ENCODE measurements around the gene DPEP3. TPM values are rescaled to one million over a fixed set of nuclear protein-coding genes. Genes with fewer than 3 reads are reported as not detected.
A peak's percentile ranks its signal among the peaks of the same experiment; 100 is the strongest.

DPEP3 gene
- total RNA-seq, 4 donors from 2014 or later, result 0.14 TPM; not detected in 3

DNA sequence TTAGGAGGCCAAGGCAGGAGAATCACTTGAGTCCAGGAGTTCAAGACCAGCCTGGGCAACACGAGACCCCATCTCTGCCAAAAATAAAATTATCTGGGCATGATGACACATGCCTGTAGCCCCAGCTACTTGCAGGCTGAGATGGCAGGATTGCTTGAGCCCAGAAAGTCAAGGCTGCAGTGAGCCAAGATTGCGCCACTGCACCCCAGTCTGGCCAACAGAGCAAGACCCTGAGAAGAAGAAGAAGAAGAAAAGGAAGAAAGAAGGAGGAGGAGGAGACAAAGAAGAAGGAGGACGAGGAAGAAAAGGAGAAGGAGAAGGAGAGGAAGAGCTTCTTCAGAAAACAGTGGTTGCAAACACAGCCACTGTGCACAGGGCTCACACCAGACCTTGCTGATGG lies 8.4 kb upstream of the DPEP3 start:
- no peak for DNase-seq
- H3K4me1 ChIP-seq, result peaks cover 0 to 10% of the 10 kb centered on the region in 2 donors
- H3K9me3 ChIP-seq, result no peaks in the 10 kb centered on the region
- H3K4me3 ChIP-seq, result no peak overlapping the region
- H3K27ac ChIP-seq, result no peak overlapping the region
- TF ChIP-seq, protein P1, sequence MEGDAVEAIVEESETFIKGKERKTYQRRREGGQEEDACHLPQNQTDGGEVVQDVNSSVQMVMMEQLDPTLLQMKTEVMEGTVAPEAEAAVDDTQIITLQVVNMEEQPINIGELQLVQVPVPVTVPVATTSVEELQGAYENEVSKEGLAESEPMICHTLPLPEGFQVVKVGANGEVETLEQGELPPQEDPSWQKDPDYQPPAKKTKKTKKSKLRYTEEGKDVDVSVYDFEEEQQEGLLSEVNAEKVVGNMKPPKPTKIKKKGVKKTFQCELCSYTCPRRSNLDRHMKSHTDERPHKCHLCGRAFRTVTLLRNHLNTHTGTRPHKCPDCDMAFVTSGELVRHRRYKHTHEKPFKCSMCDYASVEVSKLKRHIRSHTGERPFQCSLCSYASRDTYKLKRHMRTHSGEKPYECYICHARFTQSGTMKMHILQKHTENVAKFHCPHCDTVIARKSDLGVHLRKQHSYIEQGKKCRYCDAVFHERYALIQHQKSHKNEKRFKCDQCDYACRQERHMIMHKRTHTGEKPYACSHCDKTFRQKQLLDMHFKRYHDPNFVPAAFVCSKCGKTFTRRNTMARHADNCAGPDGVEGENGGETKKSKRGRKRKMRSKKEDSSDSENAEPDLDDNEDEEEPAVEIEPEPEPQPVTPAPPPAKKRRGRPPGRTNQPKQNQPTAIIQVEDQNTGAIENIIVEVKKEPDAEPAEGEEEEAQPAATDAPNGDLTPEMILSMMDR (IDR thresholded peaks at IDR 0.05), result no peak
- no peak for TF ChIP-seq POLR2A (IDR thresholded peaks at IDR 0.05)
- intact Hi-C loops (cut with DNase I; ENCODE audit: low total_unique reads), result no loop called here
- H3K36me3 ChIP-seq, result no peaks in the 10 kb centered on the region
- no peaks in the 10 kb centered on the region for H3K27me3 ChIP-seq

DNA sequence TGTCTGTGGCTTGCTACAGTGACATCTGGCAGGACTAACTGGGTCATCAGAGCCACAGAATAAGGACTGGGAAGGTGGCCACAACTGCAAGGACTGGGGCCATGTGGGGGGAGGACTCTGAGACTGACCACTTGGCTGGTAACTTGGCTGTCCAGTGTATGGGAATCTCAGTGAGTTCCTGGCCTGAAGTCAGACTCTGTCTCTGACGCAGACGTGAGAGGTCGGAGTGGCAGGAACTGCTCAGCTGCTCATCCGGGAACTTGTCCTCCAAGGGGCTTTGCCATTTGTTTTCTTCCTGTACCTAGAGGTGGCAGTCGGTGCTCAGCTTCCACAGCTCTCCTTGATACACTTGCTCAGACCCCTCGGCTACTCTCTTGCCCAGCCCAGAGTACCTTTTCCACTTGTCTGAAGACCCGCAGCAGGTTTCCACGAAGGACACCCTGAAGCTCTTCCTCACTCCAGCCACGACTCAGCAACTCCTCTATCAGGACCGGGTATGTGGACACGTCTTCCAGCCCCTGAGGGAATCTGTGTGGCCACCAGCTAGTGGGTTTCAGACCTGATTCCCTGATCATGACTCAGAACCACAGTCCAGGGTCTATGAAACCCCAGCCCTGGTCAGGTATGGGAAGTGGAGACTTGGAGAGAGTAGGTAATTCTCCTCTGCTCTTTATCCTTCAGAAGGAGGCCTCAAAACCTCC lies 7.3 kb upstream of the DPEP3 start:
- intact Hi-C loops (cut with DNase I; ENCODE audit: low total_unique reads), result no loop called here
- peak overlapping the region; percentile 28 to 52 for H3K27ac ChIP-seq
- TF ChIP-seq POLR2A (IDR thresholded peaks at IDR 0.05), result no peak
- TF ChIP-seq, protein P1 (IDR thresholded peaks at IDR 0.05), result no peak

DNA sequence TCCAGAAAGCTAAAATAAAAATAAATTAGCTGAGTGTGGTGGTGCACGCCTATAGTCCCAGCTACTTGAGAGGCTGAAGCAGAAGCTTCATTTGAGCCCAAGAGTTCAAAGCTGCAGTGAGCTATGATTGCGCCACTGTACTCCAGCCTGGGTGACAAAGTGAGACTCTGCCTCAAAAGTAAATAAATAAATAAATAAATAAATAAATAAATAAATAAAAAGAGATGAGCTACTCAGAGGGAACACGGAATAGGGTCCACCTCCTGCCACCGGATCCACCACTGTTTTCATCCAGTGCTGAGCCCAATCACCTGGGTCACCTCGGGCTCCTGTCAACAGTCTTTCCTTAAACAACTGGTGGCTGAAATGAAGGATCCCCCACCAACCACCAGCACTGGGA lies 6.7 kb upstream of the DPEP3 start:
- no peak for TF ChIP-seq POLR2A (IDR thresholded peaks at IDR 0.05)
- TF ChIP-seq, protein P1 (IDR thresholded peaks at IDR 0.05), result no peak
- DNase-seq, result no peak
- Histone ChIP-seq H3K36me3 (no peaks in the 10 kb centered on the region), H3K9me3 (no peaks in the 10 kb centered on the region), H3K27ac (peak overlapping the region; percentile 28 to 52), H3K27me3 (no peaks in the 10 kb centered on the region), H3K4me1 (no peaks in the 10 kb centered on the region), H3K4me3 (no peak overlapping the region)
- intact Hi-C loops (cut with DNase I; ENCODE audit: low total_unique reads), result no loop called here

More for the DNA sequence above, 7.3 kb upstream of the DPEP3 start:
- no peaks in the 10 kb centered on the region for H3K27me3 ChIP-seq
- H3K4me3 ChIP-seq, result no peak overlapping the region
- DNase-seq, result peak in 1 of 2 donors; percentile 33
- no peaks in the 10 kb centered on the region for H3K4me1 ChIP-seq
- H3K36me3 ChIP-seq, result no peaks in the 10 kb centered on the region
- no peaks in the 10 kb centered on the region for H3K9me3 ChIP-seq

DNA sequence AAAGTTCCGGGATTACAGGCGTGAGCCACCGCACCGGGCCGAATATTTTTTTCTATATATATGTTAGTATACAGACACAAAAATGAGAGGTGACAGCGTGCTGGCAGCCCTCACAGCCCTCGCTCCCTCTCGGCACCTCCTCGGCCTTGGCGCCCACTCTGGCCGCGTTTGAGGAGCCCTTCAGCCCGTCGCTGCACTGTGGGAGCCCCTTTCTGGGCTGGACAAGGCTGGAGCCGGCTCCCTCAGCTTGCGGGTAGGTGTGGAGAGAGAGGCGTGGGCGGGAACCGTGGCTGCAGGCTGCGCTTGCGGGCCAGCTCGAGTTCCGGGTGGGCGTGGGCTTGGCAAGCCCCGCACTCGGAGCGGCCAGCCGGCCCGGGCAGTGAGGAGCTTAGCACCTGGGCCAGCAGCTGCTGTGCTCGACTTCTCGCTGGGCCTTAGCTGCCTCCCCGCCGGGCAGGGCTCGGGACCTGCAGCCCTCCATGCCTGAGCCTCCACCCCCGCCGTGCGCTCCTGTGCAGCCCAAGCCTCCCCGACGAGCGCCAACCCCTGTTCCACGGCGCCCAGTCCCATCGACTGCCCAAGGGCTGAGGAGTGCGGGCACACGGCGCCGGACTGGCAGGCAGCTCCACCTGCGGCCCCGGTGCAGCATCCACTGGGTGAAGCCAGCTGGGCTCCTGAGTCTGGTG lies 1.9 kb upstream of the DPEP3 start:
- no peak overlapping the region for H3K27ac ChIP-seq
- DNase-seq, result no peak
- no peaks in the 10 kb centered on the region for H3K4me1 ChIP-seq
- no peaks in the 10 kb centered on the region for H3K36me3 ChIP-seq
- no peak for TF ChIP-seq POLR2A (IDR thresholded peaks at IDR 0.05)
- TF ChIP-seq, protein P1 (IDR thresholded peaks at IDR 0.05), result no peak
- no peaks in the 10 kb centered on the region for H3K9me3 ChIP-seq
- H3K4me3 ChIP-seq, result no peak overlapping the region
- H3K27me3 ChIP-seq, result no peaks in the 10 kb centered on the region
- intact Hi-C loops (cut with DNase I; ENCODE audit: low total_unique reads), result no loop called here

Measured in uterus (tissue), 4 donors.